HepG2 (cell line): ENCODE results near the gene MED10.

Experiments used
- EZH2 ChIP-seq: conservative IDR thresholded peaks from 2 replicates; pipeline ENCODE4 v1.6.1; 2012; ENCODE audit warnings: mild to moderate bottlenecking, low read depth, low read length, moderate library complexity
- HCFC1 ChIP-seq: fragments of 150-350 bp; IDR thresholded peaks from 2 replicates; pipeline ENCODE4 v1.6.1; 2014; ENCODE audit warnings: low read depth, low read length
- KAT8 ChIP-seq: IDR thresholded peaks from 2 replicates; pipeline ENCODE4 v1.6.1; 2016; ENCODE audit warnings: missing genetic modification reagents, missing compliant biosample characterization
- NFE2L1 ChIP-seq: sonication (generic); formaldehyde crosslinking; IDR thresholded peaks from 2 replicates; pipeline ENCODE4 v1.4.0; 2020; ENCODE audit warnings: missing genetic modification reagents, mild to moderate bottlenecking, borderline replicate concordance
- ZBTB7A ChIP-seq: sonication (generic); formaldehyde crosslinking; IDR thresholded peaks from 2 replicates; pipeline ENCODE4 v1.8.0; 2022; ENCODE audit warnings: mild to moderate bottlenecking, missing genetic modification reagents
- ZNF234 ChIP-seq: sonication (generic); formaldehyde crosslinking; conservative IDR thresholded peaks from 2 replicates; pipeline ENCODE4 v1.5.1; 2020; ENCODE audit warnings: mild to moderate bottlenecking, missing genetic modification reagents
- ZSCAN20 ChIP-seq: sonication (generic); formaldehyde crosslinking; IDR thresholded peaks from 2 replicates; pipeline ENCODE4 v1.4.0; 2020; ENCODE audit warnings: missing genetic modification reagents, mild to moderate bottlenecking, borderline replicate concordance
- TF ChIP-seq, protein P1 (sequence below): conservative IDR thresholded peaks from 2 replicates; pipeline ENCODE4 v1.6.1; 2018; ENCODE audit warnings: missing genetic modification reagents

DNA sequence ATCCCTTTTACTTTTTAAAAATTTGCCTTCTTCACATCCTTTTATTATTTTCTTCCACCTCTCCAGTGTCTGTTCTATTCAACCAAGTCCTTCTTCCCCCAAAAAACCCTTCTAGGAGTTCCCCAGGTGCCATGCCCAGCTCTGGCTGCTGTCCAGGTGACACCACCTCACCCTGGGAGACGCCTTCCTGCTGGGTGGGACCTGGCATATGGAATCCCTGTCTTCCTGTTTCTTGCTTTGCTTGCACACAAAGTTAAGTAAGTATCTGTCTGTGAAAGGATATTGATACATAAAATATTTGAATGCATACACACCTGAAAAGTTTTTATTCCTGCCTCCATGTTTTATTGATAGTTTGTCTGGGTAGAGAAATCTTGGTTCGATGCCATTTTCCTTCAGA lies 23.1 kb upstream of the MED10 start:
- TF ChIP-seq EZH2 (no peak), KAT8 (CRISPR knock-in tag) (no peak), ZNF234 (CRISPR knock-in tag) (no peak), HCFC1 (no peak), ZBTB7A (CRISPR knock-in tag) (no peak), NFE2L1 (CRISPR knock-in tag) (no peak), ZSCAN20 (CRISPR knock-in tag) (no peak)
- TF ChIP-seq, protein P1, sequence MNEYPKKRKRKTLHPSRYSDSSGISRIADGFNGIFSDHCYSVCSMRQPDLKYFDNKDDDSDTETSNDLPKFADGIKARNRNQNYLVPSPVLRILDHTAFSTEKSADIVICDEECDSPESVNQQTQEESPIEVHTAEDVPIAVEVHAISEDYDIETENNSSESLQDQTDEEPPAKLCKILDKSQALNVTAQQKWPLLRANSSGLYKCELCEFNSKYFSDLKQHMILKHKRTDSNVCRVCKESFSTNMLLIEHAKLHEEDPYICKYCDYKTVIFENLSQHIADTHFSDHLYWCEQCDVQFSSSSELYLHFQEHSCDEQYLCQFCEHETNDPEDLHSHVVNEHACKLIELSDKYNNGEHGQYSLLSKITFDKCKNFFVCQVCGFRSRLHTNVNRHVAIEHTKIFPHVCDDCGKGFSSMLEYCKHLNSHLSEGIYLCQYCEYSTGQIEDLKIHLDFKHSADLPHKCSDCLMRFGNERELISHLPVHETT (CRISPR knock-in tag): no peak
